Measurements from ENCODE around the gene TMCO4. TPM values are rescaled to one million over a fixed set of nuclear protein-coding genes. Genes with fewer than 3 reads are reported as not detected.
A peak's percentile ranks its signal among the peaks of the same experiment; 100 is the strongest.

TMCO4 gene
- total and polyA plus RNA-seq, 2 of the 8 experiments (the other 6 are each of a cell fraction or from before 2014, with no cell fraction given), result 3.0 to 3.1 TPM

DNA sequence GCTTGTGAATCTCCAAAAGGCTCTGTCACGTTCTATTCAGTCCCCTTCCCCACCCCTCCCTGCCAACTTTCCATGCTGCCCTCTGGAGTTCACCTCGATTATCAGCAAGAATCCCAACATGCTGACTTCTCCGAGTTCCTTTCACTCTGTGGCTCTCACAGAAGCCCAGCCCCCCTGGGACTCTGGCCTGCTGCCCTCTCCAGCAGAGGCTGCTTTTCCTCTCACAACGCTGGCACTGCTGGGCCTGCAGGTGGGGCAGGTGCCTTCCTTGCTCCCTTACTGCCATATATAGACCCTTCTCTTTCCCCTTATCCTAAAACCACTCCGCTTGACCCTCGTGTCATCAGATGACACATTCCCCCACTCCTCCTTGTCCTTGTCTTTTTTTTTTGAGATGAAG is 25.6 kb upstream of the TMCO4 start (continued):
- TF ChIP-seq SIRT6 (IDR thresholded peaks at IDR 0.05; ENCODE audit: low read length) (no peak), TEAD4 (IDR thresholded peaks at IDR 0.05; ENCODE audit: low read depth, low read length) (no peak), EZH2 (IDR thresholded peaks at IDR 0.05; ENCODE audit: low read depth, low read length, severe bottlenecking) (no peak), NRF1 (IDR thresholded peaks at IDR 0.05; ENCODE audit: low read depth, low read length) (no peak)
- TF ChIP-seq, protein P1, sequence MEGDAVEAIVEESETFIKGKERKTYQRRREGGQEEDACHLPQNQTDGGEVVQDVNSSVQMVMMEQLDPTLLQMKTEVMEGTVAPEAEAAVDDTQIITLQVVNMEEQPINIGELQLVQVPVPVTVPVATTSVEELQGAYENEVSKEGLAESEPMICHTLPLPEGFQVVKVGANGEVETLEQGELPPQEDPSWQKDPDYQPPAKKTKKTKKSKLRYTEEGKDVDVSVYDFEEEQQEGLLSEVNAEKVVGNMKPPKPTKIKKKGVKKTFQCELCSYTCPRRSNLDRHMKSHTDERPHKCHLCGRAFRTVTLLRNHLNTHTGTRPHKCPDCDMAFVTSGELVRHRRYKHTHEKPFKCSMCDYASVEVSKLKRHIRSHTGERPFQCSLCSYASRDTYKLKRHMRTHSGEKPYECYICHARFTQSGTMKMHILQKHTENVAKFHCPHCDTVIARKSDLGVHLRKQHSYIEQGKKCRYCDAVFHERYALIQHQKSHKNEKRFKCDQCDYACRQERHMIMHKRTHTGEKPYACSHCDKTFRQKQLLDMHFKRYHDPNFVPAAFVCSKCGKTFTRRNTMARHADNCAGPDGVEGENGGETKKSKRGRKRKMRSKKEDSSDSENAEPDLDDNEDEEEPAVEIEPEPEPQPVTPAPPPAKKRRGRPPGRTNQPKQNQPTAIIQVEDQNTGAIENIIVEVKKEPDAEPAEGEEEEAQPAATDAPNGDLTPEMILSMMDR (IDR thresholded peaks at IDR 0.05; ENCODE audit: control extremely low read depth in 1 of 3, insufficient read depth in 1 of 3, low read depth in 1 of 3, low read length in 3 of 3), result peak; percentile 26 to 52 (median 45)

Data from H1 (cell line).